ENCODE measurements around the gene PPM1M.

The PPM1M gene

DNA sequence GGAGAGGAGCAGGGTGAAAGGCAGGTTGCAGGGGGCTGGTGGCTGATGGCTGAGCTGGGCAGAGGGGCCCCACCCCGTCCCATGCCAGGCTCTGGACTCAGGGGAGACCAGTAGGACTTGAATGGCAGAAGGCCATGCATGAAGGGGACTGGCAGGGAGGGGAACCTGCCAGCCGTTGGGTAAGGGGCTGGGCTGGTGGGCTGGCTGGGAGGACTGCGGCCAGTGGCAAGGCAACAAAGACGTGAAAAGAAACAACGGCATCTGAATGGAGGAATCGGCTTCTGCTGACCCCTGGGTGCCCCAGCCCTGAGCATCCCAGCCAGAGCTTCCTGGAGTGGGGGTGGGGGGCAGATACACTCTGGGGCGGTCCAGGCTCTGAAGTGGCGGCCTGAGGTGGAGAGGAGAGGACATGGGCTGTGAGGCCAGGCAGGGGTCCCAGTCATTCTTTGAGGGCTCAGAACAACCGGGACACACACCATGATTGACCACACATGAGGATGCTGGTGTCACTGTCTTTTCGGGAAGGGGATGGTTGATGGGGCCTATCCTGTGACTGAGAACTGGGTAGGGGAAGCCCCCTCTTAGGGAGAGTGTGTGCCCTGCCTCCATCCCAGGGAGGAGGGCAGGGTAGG, 53.8 kb downstream of the PPM1M start:
- TF ChIP-seq CTCF (IDR thresholded peaks at IDR 0.05; ENCODE audit: insufficient read depth, low read depth, low read length, missing control alignments), result no peak
- no peak for DNase-seq (ENCODE audit: low read depth)
- no peak overlapping the region for H3K4me3 ChIP-seq (ENCODE audit: low read depth, low read length)

Measured in GM12865 (cell line).